CD4-positive, alpha-beta T cell treated with Interleukin-10 for 1 hour (primary cell): ENCODE measurements around the gene ATP1B4.

Experiments
- DNase-seq: peaks from one replicate; pipeline ENCODE4 v3.0.0-alpha.2; 2020

The ATP1B4 gene

GRCh38 chrX:120377715-120378114 is 15.8 kb downstream of the ATP1B4 start:
- DNase-seq: no peak

DNA sequence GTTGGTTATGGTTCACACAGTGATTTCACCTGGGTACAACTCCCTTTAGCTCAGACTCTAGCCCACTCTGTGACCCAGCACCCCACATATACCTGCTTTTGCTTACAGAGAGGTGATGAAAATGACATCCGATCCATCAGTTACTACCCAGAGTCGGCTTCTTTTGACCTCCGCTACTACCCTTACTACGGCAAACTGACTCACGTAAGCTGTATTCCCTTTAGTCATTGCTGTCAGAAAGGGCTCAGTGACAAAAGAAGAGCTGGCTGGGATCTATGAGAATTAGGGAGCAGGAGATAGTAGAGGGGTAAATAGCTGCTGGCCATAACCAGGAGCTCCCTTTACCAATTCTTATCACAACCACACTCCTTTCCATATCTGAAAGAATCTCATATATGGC is 16.7 kb downstream of the ATP1B4 start:
- no peak for DNase-seq

- DNase-seq: no peak
These were observed 18.2 kb downstream of the ATP1B4 start for GRCh38 chrX:120379937-120380681.

- peak; percentile 58 for DNase-seq
These were observed 18.8 kb downstream of the ATP1B4 start for GRCh38 chrX:120380699-120381098.

GRCh38 chrX:120401301-120401700 is 39.4 kb downstream of the ATP1B4 start:
- no peak for DNase-seq

DNA sequence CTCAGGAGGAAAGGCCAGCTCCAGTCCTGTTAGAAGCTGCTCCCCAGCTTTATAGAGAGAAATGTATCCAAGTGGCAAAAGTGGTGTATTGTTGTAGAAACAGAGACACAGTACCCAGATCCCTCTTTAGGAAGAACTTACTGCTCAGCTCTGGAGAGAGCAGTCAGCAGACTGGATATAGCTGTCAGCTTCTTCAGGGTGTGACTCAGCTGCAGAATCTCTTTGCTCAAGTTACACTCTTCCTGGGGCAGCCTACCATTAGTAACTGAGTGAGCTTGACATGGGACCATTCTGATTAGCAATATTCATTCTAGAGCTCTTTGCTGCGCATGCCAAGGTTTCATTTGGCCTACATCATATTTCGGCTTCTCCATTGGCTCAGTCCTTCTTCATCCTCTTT is 40.5 kb downstream of the ATP1B4 start:
- no peak for DNase-seq

GRCh38 chrX:120406638-120407037 is 44.7 kb downstream of the ATP1B4 start:
- DNase-seq: no peak

DNA sequence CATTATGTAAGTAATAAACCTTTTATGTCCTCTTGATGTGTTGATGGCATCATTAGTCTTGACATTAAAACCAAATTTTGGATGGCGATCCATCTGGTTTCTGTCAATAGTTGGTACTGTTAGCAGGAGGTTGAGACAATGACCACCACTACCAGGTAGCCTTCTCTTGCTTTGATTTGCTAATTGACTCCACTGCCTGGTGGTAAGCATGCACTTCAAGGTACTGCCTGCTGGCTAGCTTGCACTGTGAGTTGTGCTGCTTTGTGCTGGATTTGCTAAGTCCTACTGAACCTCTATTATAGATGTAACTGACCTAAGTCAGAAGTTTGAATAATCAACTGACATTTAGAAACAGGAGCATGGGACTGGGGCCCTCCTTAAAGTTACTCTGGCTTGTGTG is 46.3 kb downstream of the ATP1B4 start:
- DNase-seq: no peak

- peak; percentile 9 for DNase-seq
These were observed 57.6 kb downstream of the ATP1B4 start for GRCh38 chrX:120419463-120419862.

DNA sequence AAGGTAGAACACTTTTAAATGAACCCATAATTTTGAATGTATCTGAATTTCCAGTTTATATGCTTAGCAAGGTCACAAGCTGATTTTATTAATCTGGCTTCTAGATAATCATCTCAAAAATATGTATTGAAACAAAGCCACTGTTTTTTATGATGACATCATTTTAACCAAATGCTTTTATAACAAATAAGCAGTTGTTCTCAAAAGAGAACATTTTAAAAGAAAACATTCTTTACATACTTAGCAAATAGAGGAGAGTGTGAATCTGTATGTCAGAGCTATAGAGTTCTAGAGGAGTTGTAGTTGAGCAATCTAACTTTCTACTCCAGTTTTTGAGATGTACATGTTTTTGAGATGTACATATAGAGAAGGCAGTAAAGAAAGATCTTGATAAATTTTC is 64.7 kb downstream of the ATP1B4 start:
- DNase-seq: no peak

GRCh38 chrX:120428309-120428708 is 66.4 kb downstream of the ATP1B4 start:
- no peak for DNase-seq

GRCh38 chrX:120429776-120430540 is 68.1 kb downstream of the ATP1B4 start:
- DNase-seq: no peak
